SU-DHL-6 (cell line): ENCODE data around the gene KRT80.

ENCODE experiments used
- EZH2phosphoT487 ChIP-seq: fragments of 200-600 bp; sonication (generic), shearing (Covaris generic); conservative IDR thresholded peaks from 2 replicates; pipeline ENCODE4 v1.6.1; 2018; ENCODE audit warnings: mild to moderate bottlenecking, antibody characterized with exemption, low read length, moderate library complexity, mixed read lengths
- TF ChIP-seq, protein P1 (sequence below): fragments of 200-600 bp; sonication (generic); IDR thresholded peaks from one replicate; pipeline ENCODE4 v1.5.1; 2017; ENCODE audit warnings: antibody characterized with exemption, mild to moderate bottlenecking, low read length, moderate library complexity; ENCODE audit not compliant: insufficient read depth, poor library complexity, severe bottlenecking

GRCh38 chr12:52193991-52194390 lies 2.2 kb upstream of the KRT80 start:
- TF ChIP-seq, protein P1, sequence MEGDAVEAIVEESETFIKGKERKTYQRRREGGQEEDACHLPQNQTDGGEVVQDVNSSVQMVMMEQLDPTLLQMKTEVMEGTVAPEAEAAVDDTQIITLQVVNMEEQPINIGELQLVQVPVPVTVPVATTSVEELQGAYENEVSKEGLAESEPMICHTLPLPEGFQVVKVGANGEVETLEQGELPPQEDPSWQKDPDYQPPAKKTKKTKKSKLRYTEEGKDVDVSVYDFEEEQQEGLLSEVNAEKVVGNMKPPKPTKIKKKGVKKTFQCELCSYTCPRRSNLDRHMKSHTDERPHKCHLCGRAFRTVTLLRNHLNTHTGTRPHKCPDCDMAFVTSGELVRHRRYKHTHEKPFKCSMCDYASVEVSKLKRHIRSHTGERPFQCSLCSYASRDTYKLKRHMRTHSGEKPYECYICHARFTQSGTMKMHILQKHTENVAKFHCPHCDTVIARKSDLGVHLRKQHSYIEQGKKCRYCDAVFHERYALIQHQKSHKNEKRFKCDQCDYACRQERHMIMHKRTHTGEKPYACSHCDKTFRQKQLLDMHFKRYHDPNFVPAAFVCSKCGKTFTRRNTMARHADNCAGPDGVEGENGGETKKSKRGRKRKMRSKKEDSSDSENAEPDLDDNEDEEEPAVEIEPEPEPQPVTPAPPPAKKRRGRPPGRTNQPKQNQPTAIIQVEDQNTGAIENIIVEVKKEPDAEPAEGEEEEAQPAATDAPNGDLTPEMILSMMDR: no peak
- TF ChIP-seq EZH2phosphoT487: no peak
